Hepatocyte (in vitro differentiated cells): ENCODE measurements around the gene FAR2.

Experiments
- CTCF ChIP-seq: fragments of 200-600 bp; sonication (generic); IDR thresholded peaks from 2 replicates; pipeline ENCODE4 v1.5.1; 2016; ENCODE audit warnings: antibody characterized with exemption, mild to moderate bottlenecking; ENCODE audit not compliant: poor library complexity
- EZH2 ChIP-seq: fragments of 200-600 bp; sonication (generic); IDR thresholded peaks from 2 replicates; pipeline ENCODE4 v1.6.1; 2016; ENCODE audit warnings: antibody characterized with exemption, mild to moderate bottlenecking, borderline replicate concordance
- EZH2phosphoT487 ChIP-seq: fragments of 200-600 bp; sonication (generic); IDR thresholded peaks from one replicate; pipeline ENCODE4 v1.6.1; 2018; ENCODE audit warnings: antibody characterized with exemption, mild to moderate bottlenecking, low read depth, moderate library complexity; ENCODE audit not compliant: unreplicated experiment, severe bottlenecking

GRCh38 chr12:29244159-29244765 lies 95.2 kb downstream of the FAR2 start:
- TF ChIP-seq CTCF (no peak), EZH2 (no peak), EZH2phosphoT487 (no peak)
